CD4-positive, alpha-beta T cell treated with Interferon alpha-2 for 1 hour (primary cell): ENCODE results near the gene ZC3H4.
A peak's percentile ranks its signal among the peaks of the same experiment; 100 is the strongest.
"Not testable (repeated sequence)": the region's sequence is repeated elsewhere in the genome, so short reads cannot be mapped to it uniquely, and the experiment has no call there.

Experiments used
- DNase-seq, 2 donors: peaks; one replicate each; pipeline ENCODE4 v3.0.0-alpha.2; 2020 to 2022

The ZC3H4 gene

DNA sequence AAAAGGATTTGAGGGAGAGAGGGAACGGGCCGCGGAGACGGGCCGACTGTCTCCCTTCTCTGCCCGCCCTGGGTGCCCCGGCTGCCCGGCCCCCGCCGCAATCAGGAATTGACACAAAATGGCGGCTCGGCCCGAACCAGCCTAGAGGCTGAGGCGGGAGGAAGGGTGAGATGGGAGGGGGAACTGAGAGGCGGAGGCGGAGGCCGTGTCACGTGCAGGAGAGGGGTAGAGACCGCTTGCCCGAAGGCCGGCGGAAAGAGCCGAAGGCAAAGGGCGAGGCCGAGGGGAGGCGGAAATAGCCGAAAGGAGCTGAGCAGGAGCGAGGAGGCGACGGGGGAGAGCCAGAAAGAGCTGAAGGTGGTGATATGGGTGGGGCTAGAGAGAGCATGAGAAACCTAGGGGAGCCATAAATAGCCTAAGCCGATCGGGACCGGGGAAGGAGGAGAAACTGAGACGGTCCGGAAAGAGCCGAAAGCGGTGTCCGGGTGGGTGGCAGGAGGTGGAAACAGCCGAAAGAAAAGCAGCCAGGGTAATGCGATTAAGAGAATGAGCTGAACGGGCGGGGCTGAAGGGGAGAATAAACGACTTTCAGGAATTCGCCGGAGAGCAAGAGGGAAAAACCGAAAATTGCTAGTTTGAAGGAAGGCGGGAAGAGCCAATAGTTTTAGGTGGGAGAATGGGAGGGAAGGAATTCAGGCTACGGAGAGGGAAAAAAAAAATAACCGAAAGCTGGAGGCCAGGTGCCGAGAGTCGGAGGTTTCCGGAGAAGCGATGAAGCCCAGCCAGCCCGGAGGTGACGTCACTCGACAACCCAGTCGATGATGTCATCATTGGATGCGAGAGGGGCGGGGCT lies at the start of gene ZC3H4:
ZC3H4 (minus strand) TSS at position 780 of the 853 bp plus-strand sequence. CDS start 1,192 bp downstream, outside the sequence.
- peak; percentile 100 for DNase-seq

- no peak for DNase-seq
Measured at GRCh38 chr19:47161876-47162489, 48.4 kb upstream of the ZC3H4 start.

- peak; percentile 5 to 59 for DNase-seq
Measured at GRCh38 chr19:47158879-47159503, 45.4 kb upstream of the ZC3H4 start.

GRCh38 chr19:47158367-47158791 lies 44.8 kb upstream of the ZC3H4 start:
- DNase-seq = no peak

- peak; percentile 3 to 61 for DNase-seq
Measured at GRCh38 chr19:47157431-47158321, 44.1 kb upstream of the ZC3H4 start.

DNA sequence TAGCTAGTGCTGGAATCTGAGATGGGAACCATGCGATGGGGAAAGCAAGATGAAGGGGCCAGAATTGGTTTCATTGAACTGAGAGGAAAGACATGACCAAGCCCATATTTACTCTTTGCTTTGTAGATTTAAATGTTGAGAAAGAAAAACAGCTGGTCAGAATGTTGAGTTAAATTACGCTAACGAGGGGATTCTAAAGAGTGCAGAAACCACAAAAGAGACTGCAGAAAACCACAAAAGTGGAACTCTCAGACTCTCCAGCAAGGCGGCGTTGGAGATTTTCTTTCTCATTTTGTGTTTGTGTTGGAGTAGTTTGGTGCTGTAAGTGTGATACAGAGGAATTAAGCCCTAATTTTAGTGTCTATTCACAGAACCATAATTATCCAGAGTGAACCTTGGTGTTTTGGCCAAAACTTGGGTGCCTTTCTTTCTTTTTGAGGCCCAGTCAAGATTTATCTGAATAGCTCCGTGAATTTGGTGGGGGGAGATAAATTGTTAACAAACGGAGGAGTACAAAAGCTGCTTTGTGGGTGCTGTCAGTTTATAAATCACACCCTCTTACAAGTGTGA lies 43.4 kb upstream of the ZC3H4 start:
- peak in 1 of 2 donors; percentile 49 for DNase-seq

DNA sequence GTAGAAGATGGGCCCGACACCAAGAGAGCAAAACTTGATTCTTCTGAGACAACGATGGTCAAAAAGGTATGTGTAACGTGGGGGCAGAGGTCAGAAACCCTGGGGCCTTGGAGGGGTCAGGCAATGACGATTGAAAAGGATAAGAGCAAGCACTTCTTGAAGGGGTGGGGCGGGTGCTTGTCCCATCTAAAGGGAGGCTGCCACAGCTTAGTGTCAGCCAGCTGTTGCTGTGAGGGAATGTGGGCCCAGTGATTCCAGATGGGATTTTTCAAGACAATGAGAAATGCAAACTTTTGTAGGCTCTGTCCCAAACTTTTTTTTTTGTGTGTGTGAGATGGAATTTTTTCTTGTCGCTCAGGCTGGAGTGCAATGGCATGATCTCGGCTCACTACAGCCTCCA lies 41.6 kb upstream of the ZC3H4 start:
- no peak for DNase-seq

DNA sequence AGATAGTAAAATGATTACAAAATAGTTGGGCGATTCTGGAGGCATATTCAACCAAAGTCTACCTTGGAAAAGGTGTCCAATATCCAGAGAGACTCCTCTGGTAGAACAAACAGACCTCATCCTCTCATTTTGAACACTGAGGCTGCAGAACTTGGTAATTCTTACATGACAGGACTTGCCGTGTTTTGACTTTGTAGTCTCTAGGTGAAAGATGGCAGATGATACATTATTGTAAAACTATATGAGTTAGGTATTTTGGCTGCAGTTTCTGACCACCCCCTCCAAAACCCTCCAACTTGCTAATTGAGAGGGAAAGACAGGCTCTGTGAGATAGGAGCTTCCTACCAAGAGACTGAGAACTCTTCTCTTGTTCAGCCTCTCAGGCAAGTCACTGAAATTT lies 39.7 kb upstream of the ZC3H4 start:
- no peak for DNase-seq

GRCh38 chr19:47152632-47153031 lies 39.1 kb upstream of the ZC3H4 start:
- no peak for DNase-seq

DNA sequence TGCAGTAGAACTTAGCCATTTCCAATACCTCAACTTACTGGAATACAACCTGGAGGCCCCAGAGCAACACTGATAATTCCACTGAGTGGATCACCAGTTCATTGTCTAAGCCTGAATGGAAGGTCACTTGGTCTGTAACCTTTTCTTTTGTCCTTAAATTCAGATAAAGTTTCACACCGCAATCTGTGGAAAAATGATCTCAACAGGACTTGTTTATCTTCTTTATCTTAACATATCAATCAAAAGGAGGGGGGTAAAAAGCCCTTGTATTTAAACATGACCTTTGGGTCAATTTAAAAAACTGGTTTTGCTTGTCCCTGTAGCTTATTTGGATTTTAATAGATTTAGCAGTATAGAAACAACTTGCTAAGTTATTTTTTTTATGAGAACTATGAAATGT lies 38.6 kb upstream of the ZC3H4 start:
- no peak for DNase-seq

DNA sequence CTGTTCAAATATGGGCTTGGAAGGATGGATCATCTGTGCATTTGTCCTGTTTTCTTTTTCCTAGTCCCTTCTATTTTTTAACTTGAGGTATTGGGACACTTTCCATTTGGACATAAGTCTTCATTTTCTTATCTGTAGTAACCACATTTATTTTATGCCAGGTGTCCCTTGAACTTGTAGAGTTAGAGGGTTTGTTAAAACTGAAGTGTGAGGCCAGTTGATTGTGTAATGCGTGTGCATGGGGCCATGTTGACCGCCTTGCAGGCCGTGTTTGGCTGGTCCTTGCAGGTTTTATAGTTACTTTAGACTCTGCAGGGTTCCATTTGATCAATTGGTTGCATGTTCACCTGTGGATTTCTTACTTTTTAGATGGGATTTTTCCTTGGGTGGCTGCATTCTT lies 38.1 kb upstream of the ZC3H4 start:
- no peak for DNase-seq

DNA sequence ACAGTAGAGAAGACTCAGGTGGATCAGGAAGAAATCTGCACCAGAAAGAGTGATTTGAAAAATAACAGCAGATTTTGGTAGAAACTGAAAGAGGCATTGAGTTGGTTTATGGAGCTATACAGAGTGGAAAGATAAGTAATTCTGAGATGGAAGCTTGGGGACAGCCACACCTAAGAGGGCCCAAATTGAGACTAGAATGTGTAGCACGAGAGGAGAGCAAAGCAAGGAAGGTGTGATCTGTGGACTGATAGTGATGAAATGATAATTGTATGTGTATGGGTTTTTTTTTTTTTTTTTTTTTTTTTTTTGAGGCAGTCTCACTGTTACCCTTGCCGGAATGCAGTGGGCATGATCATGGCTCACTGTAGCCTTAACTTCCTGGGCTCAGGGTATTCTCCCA lies 33.3 kb upstream of the ZC3H4 start:
- no peak for DNase-seq

DNA sequence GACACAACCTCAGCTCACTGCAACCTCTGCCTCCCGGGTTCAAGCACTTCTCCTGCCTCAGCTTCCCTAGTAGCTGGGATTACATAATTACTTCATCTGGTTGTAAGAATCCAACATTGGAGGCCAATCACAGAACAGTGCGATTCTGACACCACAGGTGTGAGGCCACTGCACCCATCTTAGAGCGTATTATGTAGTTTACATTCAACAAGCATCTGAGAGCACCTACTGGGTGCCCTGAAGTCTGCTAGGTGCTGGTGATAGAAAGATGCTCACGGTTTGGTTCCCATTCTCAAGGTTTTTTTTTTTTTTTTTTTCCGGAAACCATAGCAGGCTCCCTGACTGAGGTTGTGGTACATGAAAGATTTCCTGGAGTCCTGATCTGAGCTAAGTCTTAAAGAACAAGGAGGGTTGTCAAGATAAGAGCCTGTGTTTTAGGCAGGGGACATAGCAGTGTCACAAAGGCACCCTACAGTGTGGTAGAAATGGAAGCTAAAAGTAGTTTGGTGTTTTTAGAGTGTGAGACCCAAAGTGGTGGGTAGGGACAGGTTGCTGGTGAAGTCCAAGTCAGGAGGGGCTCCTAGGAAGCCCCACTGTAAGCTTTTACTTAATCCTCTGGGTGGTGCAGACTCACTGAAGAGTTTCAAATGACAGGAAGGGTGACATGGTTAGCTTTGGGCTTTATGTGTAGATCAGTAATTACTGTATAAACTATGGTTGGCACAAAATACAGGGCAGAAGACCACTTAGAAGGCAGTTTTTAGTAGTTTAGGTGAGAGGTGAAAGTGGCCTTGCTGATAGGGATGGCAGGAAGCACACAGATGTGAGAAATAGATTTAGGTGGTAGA lies 32.3 kb upstream of the ZC3H4 start:
- peak in 1 of 2 donors; percentile 65 for DNase-seq

DNA sequence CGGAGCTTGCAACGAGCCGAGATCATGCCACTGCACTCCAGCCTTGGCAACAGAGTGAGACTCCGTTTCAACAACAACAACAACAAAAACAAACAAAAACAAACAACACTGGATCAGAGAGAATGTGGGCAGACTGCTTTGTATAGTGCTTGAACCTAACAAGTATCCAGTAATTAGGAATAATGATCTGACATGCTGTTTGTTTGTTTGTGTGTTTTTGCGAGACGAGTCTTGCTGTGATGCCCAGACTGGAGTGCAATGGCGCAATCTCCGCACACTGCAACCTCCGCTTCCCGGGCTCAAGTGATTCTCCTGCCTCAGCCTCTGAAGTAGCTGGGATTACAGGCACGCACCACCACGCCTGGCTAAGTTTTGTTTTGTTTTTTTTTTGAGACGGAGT lies 31.1 kb upstream of the ZC3H4 start:
- DNase-seq = no peak

- DNase-seq = no peak
Measured at GRCh38 chr19:47143322-47144073, 29.9 kb upstream of the ZC3H4 start.

- DNase-seq = no peak
Measured at GRCh38 chr19:47142779-47143178, 29.2 kb upstream of the ZC3H4 start.

DNA sequence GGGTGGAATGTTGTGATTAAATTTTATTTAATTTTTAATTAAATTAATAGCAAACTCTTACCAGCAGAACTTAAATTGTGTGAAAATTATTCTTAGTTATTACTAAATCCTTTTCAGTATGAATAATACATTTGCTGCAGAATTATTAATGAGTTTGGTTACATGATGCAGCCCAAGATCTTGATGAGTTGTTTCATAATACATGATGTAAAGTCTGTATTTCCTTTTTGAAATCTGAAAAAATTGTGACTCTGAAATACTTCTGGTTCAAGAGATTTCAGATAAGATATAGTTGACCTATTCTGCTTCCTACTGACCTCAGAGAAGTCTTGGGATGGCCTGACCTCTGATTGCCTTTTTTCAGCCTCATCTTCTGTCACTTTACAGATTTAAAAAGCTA lies 28.1 kb upstream of the ZC3H4 start:
- no peak for DNase-seq

- DNase-seq = not testable (repeated sequence)
Measured at GRCh38 chr19:47141252-47141651, 27.7 kb upstream of the ZC3H4 start.

DNA sequence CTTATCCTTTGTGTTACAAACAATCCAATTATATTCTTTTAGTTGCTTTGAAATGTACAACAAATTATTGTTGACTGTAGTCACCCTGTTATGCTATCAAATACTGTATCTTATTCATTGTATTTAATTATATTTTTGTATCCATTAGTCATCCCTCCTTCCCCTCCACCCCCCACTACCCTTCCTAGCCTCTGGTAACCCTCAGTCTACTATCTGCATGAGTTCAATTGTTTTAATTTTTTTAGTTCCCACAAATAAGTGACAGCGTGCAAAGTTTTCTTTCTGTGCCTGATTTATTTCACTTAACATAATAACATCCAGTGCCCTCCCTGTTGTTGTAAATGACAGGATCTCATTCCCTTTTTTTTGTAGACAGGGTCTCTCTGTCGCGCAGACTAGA lies 21.6 kb upstream of the ZC3H4 start:
- no peak for DNase-seq

GRCh38 chr19:47134545-47134944 lies 21.0 kb upstream of the ZC3H4 start:
- no peak for DNase-seq

- DNase-seq = no peak
Measured at GRCh38 chr19:47133021-47133471, 19.5 kb upstream of the ZC3H4 start.
